GM19467 (cell line): ENCODE data around the gene BACH2.

Experiments used
- ATAC-seq: cut with Tn5 transposase; IDR thresholded peaks from one replicate; pipeline ENCODE4 v1.9.1; 2021; ENCODE audit warnings: mild to moderate bottlenecking, moderate library complexity; ENCODE audit not compliant: unreplicated experiment

The BACH2 gene

GRCh38 chr6:90302320-90302719 is 5.7 kb upstream of the BACH2 start:
- no peak for ATAC-seq

GRCh38 chr6:90301816-90302215 is 5.2 kb upstream of the BACH2 start:
- ATAC-seq: no peak

- no peak for ATAC-seq
Measured at GRCh38 chr6:90298459-90299053, 1.9 kb upstream of the BACH2 start.

- ATAC-seq: no peak
Measured at GRCh38 chr6:90297867-90298381, 1.3 kb upstream of the BACH2 start.

- no peak for ATAC-seq
Measured at GRCh38 chr6:90297115-90297866, 648 bp upstream of the BACH2 start.

- ATAC-seq: no peak
Measured at GRCh38 chr6:90295854-90296340, 746 bp downstream of the BACH2 start.

GRCh38 chr6:90294989-90295853 is 1.4 kb downstream of the BACH2 start:
- ATAC-seq: no peak

- no peak for ATAC-seq
Measured at GRCh38 chr6:90294614-90294988, 2.0 kb downstream of the BACH2 start.

DNA sequence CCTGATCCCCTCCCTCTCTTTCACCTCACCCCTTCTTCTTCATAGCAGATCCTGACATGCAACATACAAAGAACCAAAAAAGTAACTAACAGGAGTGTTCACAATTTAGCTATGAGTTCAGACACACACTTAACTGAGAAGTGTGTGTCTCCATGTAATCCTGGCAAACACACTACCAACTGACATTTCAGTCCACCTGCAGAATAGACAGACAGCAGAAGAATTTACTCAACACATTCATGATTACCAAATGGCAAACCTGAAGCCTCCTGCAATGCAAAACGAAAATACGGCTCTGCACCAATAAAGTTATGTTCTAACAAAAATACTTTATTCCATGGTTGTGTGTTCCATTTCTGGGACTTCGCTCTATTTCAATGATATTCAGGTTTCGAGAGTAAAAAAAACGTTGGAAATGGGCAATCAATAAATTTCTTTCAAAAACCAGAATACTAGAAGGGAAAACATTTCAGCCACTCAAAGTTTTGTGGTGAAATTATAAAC is 2.6 kb downstream of the BACH2 start:
- ATAC-seq: no peak

DNA sequence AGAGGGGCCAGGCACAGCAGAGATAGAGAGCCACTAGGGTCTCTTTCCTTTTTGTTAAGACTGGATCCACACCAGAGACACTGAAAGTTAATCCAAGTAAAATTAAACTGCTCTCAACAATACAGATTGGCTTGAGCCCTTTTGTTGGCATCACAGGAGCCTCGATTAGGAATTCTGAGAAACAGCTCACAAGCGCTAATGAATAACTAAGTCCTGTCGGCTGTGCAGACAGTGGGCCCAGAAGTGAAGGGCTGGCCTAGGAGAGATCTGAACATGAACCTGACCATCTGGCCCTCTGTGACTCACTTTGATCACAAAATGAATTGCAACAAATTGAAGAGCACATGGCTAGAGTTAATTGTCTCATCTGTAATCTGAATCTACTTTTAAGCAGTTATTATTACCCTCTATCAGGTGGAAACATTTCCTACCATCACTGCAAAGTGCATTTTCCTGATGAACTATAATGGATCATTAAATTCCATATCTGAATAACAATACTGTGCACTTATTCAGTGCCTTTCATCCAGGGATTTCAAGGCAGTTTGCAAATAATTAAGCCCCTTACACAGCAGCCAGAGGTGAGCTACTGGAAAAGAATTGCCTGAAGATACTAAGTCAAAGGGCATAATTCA is 3.2 kb downstream of the BACH2 start:
- no peak for ATAC-seq

DNA sequence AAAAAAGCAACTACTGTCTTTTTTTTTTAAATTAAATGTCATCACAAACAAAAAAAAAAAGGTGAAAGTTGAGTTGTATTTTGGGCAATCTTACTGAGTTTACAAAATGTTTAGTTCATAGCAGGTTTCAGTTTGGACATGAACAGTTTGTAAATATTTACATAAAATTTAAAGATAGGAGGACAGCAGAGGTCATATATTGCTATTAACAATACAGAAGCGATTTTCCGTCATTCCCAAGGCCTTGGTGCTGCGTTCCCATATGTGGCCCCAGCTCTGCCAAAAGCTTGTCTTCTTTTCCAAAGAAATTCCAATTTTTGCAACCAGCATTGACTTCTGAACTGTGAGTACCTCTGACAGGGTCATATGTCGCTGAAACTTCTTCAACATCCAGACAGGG is 5.1 kb downstream of the BACH2 start:
- no peak for ATAC-seq

DNA sequence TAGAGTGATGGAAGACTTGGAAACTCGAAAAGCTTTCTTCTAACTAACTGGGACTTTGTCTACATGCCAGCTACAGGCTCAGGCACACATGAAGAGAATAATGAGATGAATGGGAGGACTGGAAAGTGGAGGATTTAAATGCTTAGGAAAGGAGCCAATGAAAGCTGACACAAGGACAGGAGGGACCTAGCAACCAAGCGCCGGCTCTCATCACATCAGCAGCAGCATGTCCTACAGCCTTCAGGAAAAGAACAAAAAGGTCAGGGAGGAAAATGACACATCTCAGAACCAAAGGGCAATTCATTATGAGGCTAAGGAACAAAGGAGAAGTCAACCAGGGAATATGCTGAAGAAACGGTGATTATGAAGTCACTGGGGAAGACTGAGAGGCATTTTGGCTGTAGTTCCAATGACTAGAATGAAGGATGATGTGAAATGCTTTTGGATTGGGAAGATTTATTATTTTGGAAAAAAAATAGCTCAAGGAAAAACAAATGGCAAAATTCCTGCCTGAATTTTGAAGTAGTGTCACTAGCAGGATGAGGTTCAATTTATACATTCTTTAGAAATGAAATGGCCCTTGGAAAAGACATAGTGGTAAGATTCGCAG is 5.7 kb downstream of the BACH2 start:
- no peak for ATAC-seq

DNA sequence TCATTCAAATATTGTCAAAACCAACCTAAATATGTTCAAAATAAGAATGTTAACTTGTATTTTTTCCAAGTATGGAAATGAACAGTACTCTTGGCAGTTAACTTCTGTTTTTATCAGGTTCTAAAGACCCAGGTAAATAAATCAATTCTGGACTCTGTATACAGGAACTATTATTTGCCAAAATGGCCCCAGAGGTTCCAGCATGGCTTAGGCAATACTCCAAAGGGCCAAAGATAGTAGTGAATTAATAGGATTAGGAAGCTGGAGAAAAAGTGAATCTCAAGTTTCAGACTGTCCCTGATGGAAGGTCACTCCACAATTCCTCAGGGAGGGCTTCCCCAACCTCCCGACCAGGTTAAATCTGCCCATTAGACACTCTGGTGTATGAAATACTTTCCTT is 6.7 kb downstream of the BACH2 start:
- no peak for ATAC-seq

DNA sequence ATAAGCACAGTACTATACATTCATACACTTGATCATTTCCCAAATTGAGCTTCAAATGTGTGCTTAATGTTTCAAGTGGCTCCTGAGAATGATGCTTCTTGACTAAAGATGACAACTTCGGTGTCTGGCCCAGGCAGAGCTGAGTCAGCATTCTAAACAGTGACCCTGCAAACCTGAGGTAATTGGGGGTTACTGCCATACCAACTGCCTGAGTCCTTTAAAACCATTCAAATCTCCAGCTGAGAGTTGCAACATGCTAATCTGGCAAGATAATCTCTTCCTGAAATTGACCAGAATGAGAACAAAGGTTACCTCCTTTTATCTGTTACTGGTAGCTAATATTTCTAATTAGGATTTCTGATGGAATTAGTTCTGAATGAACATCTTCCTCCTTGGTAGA is 8.2 kb downstream of the BACH2 start:
- no peak for ATAC-seq

GRCh38 chr6:90286884-90287488 is 9.7 kb downstream of the BACH2 start:
- no peak for ATAC-seq

DNA sequence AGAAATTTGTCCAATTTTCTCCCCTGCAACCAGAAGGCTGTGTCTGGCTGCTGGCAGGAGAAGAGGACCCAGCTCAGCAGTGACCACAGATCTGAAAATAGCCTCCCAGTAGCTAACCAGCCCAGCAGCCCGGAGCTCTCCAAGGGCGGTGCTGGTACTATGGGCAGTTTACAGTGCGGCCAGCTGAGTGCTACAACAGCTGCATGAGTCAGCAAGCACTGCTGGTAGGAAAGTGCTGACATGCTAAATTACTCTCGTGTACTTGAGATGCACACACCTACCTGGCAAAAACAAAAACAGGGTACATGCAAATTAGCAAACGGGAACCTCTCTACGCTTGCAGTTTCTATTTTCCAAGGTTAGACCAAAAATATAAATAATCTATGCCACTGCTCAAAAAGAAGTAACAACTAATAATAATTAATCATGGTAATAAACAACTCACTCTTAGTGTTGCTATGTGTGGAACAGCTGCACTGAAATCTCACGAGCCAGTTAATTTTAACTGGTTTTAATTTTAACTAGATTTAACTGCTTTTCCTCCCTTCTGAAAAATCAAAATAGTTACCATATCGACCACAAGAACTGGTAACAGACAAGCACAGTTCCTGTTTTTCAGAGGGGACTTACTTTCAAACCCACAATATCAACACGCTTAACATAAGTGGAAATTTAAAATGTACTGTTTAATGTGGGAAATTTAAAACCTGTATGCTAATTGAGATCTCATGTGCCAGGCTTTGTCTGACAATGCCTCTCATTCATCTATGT is 10.8 kb downstream of the BACH2 start:
- ATAC-seq: peak; percentile 77

DNA sequence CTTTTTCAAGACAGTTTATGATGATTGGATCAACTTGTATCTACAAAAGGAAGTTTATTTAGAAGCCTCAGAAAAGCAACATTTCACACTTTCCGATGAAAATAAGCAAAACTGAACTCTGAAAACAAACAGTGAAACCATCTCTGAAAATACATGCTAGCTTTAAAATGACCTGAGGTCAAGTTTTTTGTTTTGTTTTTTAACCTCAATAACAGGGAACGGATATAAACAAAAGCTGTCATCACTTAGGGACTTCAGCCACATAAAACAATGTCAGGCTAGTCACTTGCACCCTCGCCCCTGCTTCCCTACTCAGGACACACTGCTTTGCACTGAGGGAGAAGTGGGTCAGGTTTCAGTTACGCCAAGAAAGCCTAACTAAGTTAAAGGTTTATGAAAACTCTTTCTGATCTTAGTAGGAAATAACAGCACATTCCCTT is 11.6 kb downstream of the BACH2 start:
- peak; percentile 19 for ATAC-seq

- ATAC-seq: peak; percentile 71
Measured at GRCh38 chr6:90284236-90285041, 12.2 kb downstream of the BACH2 start.
